HG02938 (cell line): ENCODE results near the gene CCDC148.
"Not testable (repeated sequence)": the region's sequence is repeated elsewhere in the genome, so short reads cannot be mapped to it uniquely, and the experiment has no call there.

Source experiments
- ATAC-seq: cut with Tn5 transposase; IDR thresholded peaks from one replicate; pipeline ENCODE4 v1.9.1; 2021; ENCODE audit warnings: mild to moderate bottlenecking, moderate library complexity; ENCODE audit not compliant: unreplicated experiment

Gene CCDC148

GRCh38 chr2:158484892-158485556 is 28.5 kb upstream of the CCDC148 start:
- ATAC-seq, result peak; percentile 70

GRCh38 chr2:158482594-158482993 is 26.0 kb upstream of the CCDC148 start:
- ATAC-seq, result no peak

- ATAC-seq, result no peak
Observed at GRCh38 chr2:158481116-158481515, 24.6 kb upstream of the CCDC148 start.

- ATAC-seq, result no peak
Observed at GRCh38 chr2:158478816-158479215, 22.3 kb upstream of the CCDC148 start.

- ATAC-seq, result no peak
Observed at GRCh38 chr2:158478237-158478636, 21.7 kb upstream of the CCDC148 start.

GRCh38 chr2:158477202-158477601 is 20.6 kb upstream of the CCDC148 start:
- no peak for ATAC-seq

- not testable (repeated sequence) for ATAC-seq
Observed at GRCh38 chr2:158474526-158475011, 18.0 kb upstream of the CCDC148 start.

- no peak for ATAC-seq
Observed at GRCh38 chr2:158473719-158474392, 17.3 kb upstream of the CCDC148 start.

GRCh38 chr2:158473300-158473699 is 16.7 kb upstream of the CCDC148 start:
- ATAC-seq, result not testable (repeated sequence)

GRCh38 chr2:158472829-158473228 is 16.3 kb upstream of the CCDC148 start:
- not testable (repeated sequence) for ATAC-seq

GRCh38 chr2:158467248-158467647 is 10.7 kb upstream of the CCDC148 start:
- ATAC-seq, result no peak

GRCh38 chr2:158464426-158465281 is 8.1 kb upstream of the CCDC148 start:
- peak; percentile 85 for ATAC-seq

GRCh38 chr2:158463496-158464095 is 7.0 kb upstream of the CCDC148 start:
- ATAC-seq, result no peak

- no peak for ATAC-seq
Observed at GRCh38 chr2:158460632-158461297, 4.2 kb upstream of the CCDC148 start.

GRCh38 chr2:158459161-158460003 is 2.8 kb upstream of the CCDC148 start:
- ATAC-seq, result no peak

- no peak for ATAC-seq
Observed at GRCh38 chr2:158458617-158458920, 2.0 kb upstream of the CCDC148 start.

GRCh38 chr2:158457826-158458616 is 1.5 kb upstream of the CCDC148 start:
- peak; percentile 44 for ATAC-seq

- peak; percentile 29 for ATAC-seq
Observed at GRCh38 chr2:158457092-158457825, 706 bp upstream of the CCDC148 start.
